Measurements from ENCODE around the gene TBCCD1. TPM values are rescaled to one million over a fixed set of nuclear protein-coding genes. Genes with fewer than 3 reads are reported as not detected.

The TBCCD1 gene
- total RNA-seq, 4 donors from 2014 or later, result 16.6 to 19.8 (median 17.6) TPM

- H3K27me3 ChIP-seq, result no peaks in the 10 kb centered on the region
- H3K9me3 ChIP-seq, result no peaks in the 10 kb centered on the region
- H3K4me1 ChIP-seq, result no peaks in the 10 kb centered on the region
- no peak overlapping the region for H3K27ac ChIP-seq
- no peak for DNase-seq (ENCODE audit: low spot score in 2 of 2)
- H3K36me3 ChIP-seq, result no peaks in the 10 kb centered on the region
- no peak for TF ChIP-seq POLR2AphosphoS5 (IDR thresholded peaks at IDR 0.05)
- TF ChIP-seq POLR2A (IDR thresholded peaks at IDR 0.05), result no peak
- no peak for TF ChIP-seq EP300 (IDR thresholded peaks at IDR 0.05)
- no peak overlapping the region for H3K4me3 ChIP-seq
These were observed 36.7 kb downstream of the TBCCD1 start for GRCh38 chr3:186530415-186530814.

GRCh38 chr3:186529201-186529999 is 37.7 kb downstream of the TBCCD1 start:
- no peak overlapping the region for H3K4me3 ChIP-seq
- no peaks in the 10 kb centered on the region for H3K4me1 ChIP-seq
- no peak for TF ChIP-seq POLR2A (IDR thresholded peaks at IDR 0.05)
- no peak for TF ChIP-seq POLR2AphosphoS5 (IDR thresholded peaks at IDR 0.05)
- no peak for TF ChIP-seq CTCF (IDR thresholded peaks at IDR 0.05)
- TF ChIP-seq EP300 (IDR thresholded peaks at IDR 0.05), result no peak
- no peaks in the 10 kb centered on the region for H3K9me3 ChIP-seq
- 82% methylated on average over 11 of the region's 11 CpGs for WGBS
- H3K27me3 ChIP-seq, result no peaks in the 10 kb centered on the region
- no peak overlapping the region for H3K27ac ChIP-seq
- no peaks in the 10 kb centered on the region for H3K36me3 ChIP-seq
- no peak for DNase-seq (ENCODE audit: low spot score in 2 of 2)

GRCh38 chr3:186526256-186526606 is 40.9 kb downstream of the TBCCD1 start:
- H3K27me3 ChIP-seq, result peaks cover 3% of the 10 kb centered on the region
- no peaks in the 10 kb centered on the region for H3K4me1 ChIP-seq
- H3K4me3 ChIP-seq, result no peak overlapping the region
- TF ChIP-seq EP300 (IDR thresholded peaks at IDR 0.05), result no peak
- H3K27ac ChIP-seq, result no peak overlapping the region
- no peaks in the 10 kb centered on the region for H3K9me3 ChIP-seq
- 83% methylated on average over 6 of the region's 6 CpGs for WGBS
- no peak for DNase-seq (ENCODE audit: low spot score in 2 of 2)
- no peaks in the 10 kb centered on the region for H3K36me3 ChIP-seq

- TF ChIP-seq EP300 (IDR thresholded peaks at IDR 0.05) (no peak), POLR2A (IDR thresholded peaks at IDR 0.05) (no peak), POLR2AphosphoS5 (IDR thresholded peaks at IDR 0.05) (no peak), CTCF (IDR thresholded peaks at IDR 0.05) (no peak)
- no peak for DNase-seq (ENCODE audit: low spot score in 2 of 2)
- no peaks in the 10 kb centered on the region for H3K36me3 ChIP-seq
- no peaks in the 10 kb centered on the region for H3K9me3 ChIP-seq
- 71% methylated on average over 9 of the region's 9 CpGs for WGBS
- H3K4me1 ChIP-seq, result no peaks in the 10 kb centered on the region
- no peak overlapping the region for H3K27ac ChIP-seq
- no peak overlapping the region for H3K4me3 ChIP-seq
- H3K27me3 ChIP-seq, result peaks cover 3% of the 10 kb centered on the region
These were observed 41.5 kb downstream of the TBCCD1 start for GRCh38 chr3:186525369-186526255.

GRCh38 chr3:186524616-186525015 is 42.5 kb downstream of the TBCCD1 start:
- H3K4me1 ChIP-seq, result no peaks in the 10 kb centered on the region
- H3K4me3 ChIP-seq, result no peak overlapping the region
- no peak for TF ChIP-seq POLR2A (IDR thresholded peaks at IDR 0.05)
- no peak for TF ChIP-seq CTCF (IDR thresholded peaks at IDR 0.05)
- TF ChIP-seq POLR2AphosphoS5 (IDR thresholded peaks at IDR 0.05), result no peak
- no peak for TF ChIP-seq EP300 (IDR thresholded peaks at IDR 0.05)
- peaks cover 5% of the 10 kb centered on the region for H3K27me3 ChIP-seq
- H3K27ac ChIP-seq, result no peak overlapping the region
- H3K36me3 ChIP-seq, result no peaks in the 10 kb centered on the region
- 93% methylated on average over 6 of the region's 6 CpGs for WGBS
- no peak for DNase-seq (ENCODE audit: low spot score in 2 of 2)
- H3K9me3 ChIP-seq, result no peaks in the 10 kb centered on the region

- H3K4me3 ChIP-seq, result no peak overlapping the region
- no peaks in the 10 kb centered on the region for H3K9me3 ChIP-seq
- 25% methylated on average over 2 of the region's 2 CpGs for WGBS
- no peaks in the 10 kb centered on the region for H3K36me3 ChIP-seq
- TF ChIP-seq POLR2AphosphoS5 (IDR thresholded peaks at IDR 0.05) (no peak), EP300 (IDR thresholded peaks at IDR 0.05) (no peak), POLR2A (IDR thresholded peaks at IDR 0.05) (no peak), CTCF (IDR thresholded peaks at IDR 0.05) (no peak)
- H3K4me1 ChIP-seq, result no peaks in the 10 kb centered on the region
- H3K27me3 ChIP-seq, result peaks cover 14% of the 10 kb centered on the region
- no peak overlapping the region for H3K27ac ChIP-seq
- DNase-seq (ENCODE audit: low spot score in 2 of 2), result no peak
These were observed 43.7 kb downstream of the TBCCD1 start for GRCh38 chr3:186523434-186523833.
